ENCODE results near the gene TIAM1.

The TIAM1 gene

GRCh38 chr21:31164713-31165694 is 179.1 kb downstream of the TIAM1 start:
- no peak for DNase-seq

- DNase-seq = no peak
Observed at GRCh38 chr21:31162827-31163226, 181.2 kb downstream of the TIAM1 start.

GRCh38 chr21:31162079-31162699 is 181.9 kb downstream of the TIAM1 start:
- DNase-seq = no peak

GRCh38 chr21:31161157-31161556 is 182.9 kb downstream of the TIAM1 start:
- no peak for DNase-seq

GRCh38 chr21:31159808-31160207 is 184.3 kb downstream of the TIAM1 start:
- DNase-seq = no peak

GRCh38 chr21:31158789-31159581 is 185.1 kb downstream of the TIAM1 start:
- no peak for DNase-seq

GRCh38 chr21:31157756-31158155 is 186.3 kb downstream of the TIAM1 start:
- no peak for DNase-seq

- no peak for DNase-seq
Observed at GRCh38 chr21:31156662-31157061, 187.4 kb downstream of the TIAM1 start.

- no peak for DNase-seq
Observed at GRCh38 chr21:31156169-31156568, 187.9 kb downstream of the TIAM1 start.

- DNase-seq = no peak
Observed at GRCh38 chr21:31151156-31152045, 192.7 kb downstream of the TIAM1 start.

GRCh38 chr21:31145274-31145673 is 198.8 kb downstream of the TIAM1 start:
- no peak for DNase-seq

- no peak for DNase-seq
Observed at GRCh38 chr21:31143036-31143435, 201.0 kb downstream of the TIAM1 start.

GRCh38 chr21:31142600-31142999 is 201.5 kb downstream of the TIAM1 start:
- DNase-seq = no peak

GRCh38 chr21:31141389-31142000 is 202.6 kb downstream of the TIAM1 start:
- DNase-seq = no peak

GRCh38 chr21:31140676-31141075 is 203.4 kb downstream of the TIAM1 start:
- no peak for DNase-seq

GRCh38 chr21:31140025-31140424 is 204.0 kb downstream of the TIAM1 start:
- DNase-seq = no peak

- no peak for DNase-seq
Observed at GRCh38 chr21:31137960-31138359, 206.1 kb downstream of the TIAM1 start.

- no peak for DNase-seq
Observed at GRCh38 chr21:31136891-31137290, 207.2 kb downstream of the TIAM1 start.

GRCh38 chr21:31135531-31136184 is 208.4 kb downstream of the TIAM1 start:
- DNase-seq = no peak

GRCh38 chr21:31133243-31133830 is 210.7 kb downstream of the TIAM1 start:
- DNase-seq = no peak
